Fibroblast of lung (primary cell): ENCODE measurements around the gene SPIN1.

Experiments
- EZH2 ChIP-seq: IDR thresholded peaks from 2 replicates; pipeline ENCODE4 v1.5.1; 2012; ENCODE audit warnings: low read length, control low read depth, mild to moderate bottlenecking; ENCODE audit errors: missing control alignments
- TF ChIP-seq, protein P1 (sequence below), 2 donors: IDR thresholded peaks in 1 of 2; conservative IDR thresholded peaks in 1 of 2; 1 replicate in 1 of 2; 2 replicates in 1 of 2; pipeline ENCODE4 v1.5.1; 2011 to 2012; ENCODE audit warnings: low read length in 2 of 2, control low read depth in 1 of 2, inconsistent platforms in 1 of 2, low read depth in 1 of 2, mild to moderate bottlenecking in 1 of 2

DNA sequence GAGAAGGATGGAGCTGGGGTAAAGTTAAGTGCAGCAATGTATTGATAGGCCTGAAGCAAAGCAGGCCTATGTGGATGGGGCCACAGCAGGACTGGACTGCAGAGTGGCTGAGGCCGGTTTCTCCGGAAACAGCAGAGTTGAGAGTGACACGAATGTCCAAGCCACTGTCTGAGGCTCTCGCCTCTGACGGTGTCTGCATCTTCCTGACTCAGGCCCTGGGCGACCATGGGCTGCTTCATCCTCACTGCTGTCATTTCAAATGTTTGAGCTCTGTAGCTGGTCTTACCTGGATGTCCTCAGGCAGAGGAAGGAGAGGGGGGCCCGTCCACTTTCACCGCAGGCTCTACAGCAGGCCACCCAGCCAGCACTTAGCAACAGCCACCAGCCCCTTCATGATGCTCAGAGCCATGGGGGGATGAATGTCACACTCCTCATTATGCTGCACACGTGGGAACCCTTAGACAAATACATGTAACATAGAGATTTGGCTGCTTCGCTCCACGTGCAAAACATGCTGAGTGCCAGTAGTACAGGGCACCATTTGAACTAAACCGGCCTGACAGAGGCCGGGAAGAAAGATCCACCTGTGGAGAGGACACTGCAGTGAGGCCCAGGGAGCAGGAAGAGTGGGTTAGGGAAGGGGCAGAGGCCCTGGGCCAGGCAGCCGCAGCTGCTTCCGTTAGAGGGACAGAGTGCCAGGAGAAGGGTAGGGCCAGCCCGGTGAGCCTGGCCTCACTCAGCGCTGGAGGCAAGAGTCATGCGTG, 115.0 kb downstream of the SPIN1 start:
- TF ChIP-seq EZH2: no peak
- TF ChIP-seq, protein P1, sequence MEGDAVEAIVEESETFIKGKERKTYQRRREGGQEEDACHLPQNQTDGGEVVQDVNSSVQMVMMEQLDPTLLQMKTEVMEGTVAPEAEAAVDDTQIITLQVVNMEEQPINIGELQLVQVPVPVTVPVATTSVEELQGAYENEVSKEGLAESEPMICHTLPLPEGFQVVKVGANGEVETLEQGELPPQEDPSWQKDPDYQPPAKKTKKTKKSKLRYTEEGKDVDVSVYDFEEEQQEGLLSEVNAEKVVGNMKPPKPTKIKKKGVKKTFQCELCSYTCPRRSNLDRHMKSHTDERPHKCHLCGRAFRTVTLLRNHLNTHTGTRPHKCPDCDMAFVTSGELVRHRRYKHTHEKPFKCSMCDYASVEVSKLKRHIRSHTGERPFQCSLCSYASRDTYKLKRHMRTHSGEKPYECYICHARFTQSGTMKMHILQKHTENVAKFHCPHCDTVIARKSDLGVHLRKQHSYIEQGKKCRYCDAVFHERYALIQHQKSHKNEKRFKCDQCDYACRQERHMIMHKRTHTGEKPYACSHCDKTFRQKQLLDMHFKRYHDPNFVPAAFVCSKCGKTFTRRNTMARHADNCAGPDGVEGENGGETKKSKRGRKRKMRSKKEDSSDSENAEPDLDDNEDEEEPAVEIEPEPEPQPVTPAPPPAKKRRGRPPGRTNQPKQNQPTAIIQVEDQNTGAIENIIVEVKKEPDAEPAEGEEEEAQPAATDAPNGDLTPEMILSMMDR (conservative IDR thresholded peaks at IDR 0.05 in 1 of 2, IDR thresholded peaks at IDR 0.05 in 1 of 2; ENCODE audit: low read depth in 1 of 2, low read length in 2 of 2): no peak
